Ovary (tissue), 9 donors: ENCODE data around the gene XRCC5. TPM values are rescaled to one million over a fixed set of nuclear protein-coding genes. Genes with fewer than 3 reads are reported as not detected.

Experiments used
- DNase-seq, 5 donors: peaks; one replicate each; pipeline ENCODE4 v3.0.0-alpha.2; 2019 to 2020
- H3K27ac ChIP-seq, 2 donors: fragments of 200-600 bp; one replicate each; pipeline versions ENCODE4 v1.5.1 to v1.8.0; 2019 to 2022
- H3K27me3 ChIP-seq: fragments of 200-600 bp; one replicate; pipeline ENCODE4 v1.8.0; 2022
- H3K36me3 ChIP-seq: fragments of 200-600 bp; sonication (generic); one replicate; pipeline ENCODE4 v1.5.1; 2019
- H3K4me1 ChIP-seq: one replicate; pipeline ENCODE4 v1.8.1; 2013; ENCODE audit warnings: mild to moderate bottlenecking, moderate library complexity; ENCODE audit not compliant: insufficient read depth
- H3K4me3 ChIP-seq: fragments of 200-600 bp; sonication (generic); one replicate; pipeline ENCODE4 v1.5.1; 2017
- H3K9me3 ChIP-seq, 2 donors: fragments of 200-600 bp in 1 of 2; sonication (generic) in 1 of 2; one replicate each; pipeline versions ENCODE4 v1.5.1 to v1.8.1; 2013 to 2019; ENCODE audit warnings: mild to moderate bottlenecking in 1 of 2, moderate library complexity in 1 of 2
- EP300 ChIP-seq: sonication (generic); formaldehyde crosslinking; IDR thresholded peaks from one replicate; pipeline ENCODE4 v1.6.1; 2017; ENCODE audit warnings: antibody characterized with exemption
- POLR2A ChIP-seq: fragments of 450-650 bp; IDR thresholded peaks from one replicate; pipeline ENCODE4 v1.6.1; 2017; ENCODE audit warnings: antibody characterized with exemption, mild to moderate bottlenecking, moderate library complexity
- WGBS, 3 donors: extraction: QIAGEN DNeasy Blood & Tissue Kit in 1 of 3; methylation state at CpG; one replicate each; pipeline versions ENCODE4 v1.1.5 to v1.1.7; 2013 to 2017; 5-methylcytosine and 5-hydroxymethylcytosine counted together
- intact Hi-C, 4 donors: fragments of 100-400 bp; cut with DNase I; formaldehyde crosslinking; loops; one replicate each; pipeline versions ENCODE4 v1.11.0 to v1.15.1; 2022 to 2023
- polyA plus RNA-seq, 2 donors: library from polyadenylated mRNA; stranded (reverse); fragments of 200-250 nt in 1 of 2; fragments of 350-450 nt in 1 of 2; fragmentation: Illumina TruSeq in 1 of 2; extraction: RNeasy Lipid Tissue Mini Kit (QIAGEN cat#74804) in 1 of 2; gene quantifications; one replicate each; pipeline ENCODE4 v1.2.3, GENCODE V29; 2013 to 2014
- total RNA-seq, 7 donors: library from RNA; depleted of rRNA in 2 of 7; stranded (reverse); fragments of >200 nt in 2 of 7; fragmentation: NEBNext Ultra II Directional in 3 of 7; extraction: Animal tissue kit (Norgen Biotek cat#: 25700) in 3 of 7; gene quantifications; one replicate each; pipeline versions ENCODE4 v1.1.0 to v1.2.4, GENCODE V29; 2016 to 2023
- TF ChIP-seq, protein P1 (sequence below), 3 donors: fragments of 450-650 bp in 2 of 3; fragments of 200-600 bp in 1 of 3; IDR thresholded peaks; one replicate each; pipeline versions ENCODE4 v1.5.1 to v1.8.0; 2016 to 2022; ENCODE audit warnings: antibody characterized with exemption in 3 of 3, mild to moderate bottlenecking in 1 of 3
- donor health status: DM: no; HTN: no; CAD: no; lungs with moderate emphysema.
- donor health status: DM: no; HTN: no; CAD: no.
- donor health status: Bipolar disorder and iron deficiency.
- donor health status: DM: yes; HTN: yes; CAD: no.
- donor health status: DM: no; HTN: no; CAD: no.
- donor health status: DM: yes; HTN: yes; CAD: no.

XRCC5 gene
- total and polyA plus RNA-seq, 9 donors, result 109 to 223 (median 206) TPM

DNA sequence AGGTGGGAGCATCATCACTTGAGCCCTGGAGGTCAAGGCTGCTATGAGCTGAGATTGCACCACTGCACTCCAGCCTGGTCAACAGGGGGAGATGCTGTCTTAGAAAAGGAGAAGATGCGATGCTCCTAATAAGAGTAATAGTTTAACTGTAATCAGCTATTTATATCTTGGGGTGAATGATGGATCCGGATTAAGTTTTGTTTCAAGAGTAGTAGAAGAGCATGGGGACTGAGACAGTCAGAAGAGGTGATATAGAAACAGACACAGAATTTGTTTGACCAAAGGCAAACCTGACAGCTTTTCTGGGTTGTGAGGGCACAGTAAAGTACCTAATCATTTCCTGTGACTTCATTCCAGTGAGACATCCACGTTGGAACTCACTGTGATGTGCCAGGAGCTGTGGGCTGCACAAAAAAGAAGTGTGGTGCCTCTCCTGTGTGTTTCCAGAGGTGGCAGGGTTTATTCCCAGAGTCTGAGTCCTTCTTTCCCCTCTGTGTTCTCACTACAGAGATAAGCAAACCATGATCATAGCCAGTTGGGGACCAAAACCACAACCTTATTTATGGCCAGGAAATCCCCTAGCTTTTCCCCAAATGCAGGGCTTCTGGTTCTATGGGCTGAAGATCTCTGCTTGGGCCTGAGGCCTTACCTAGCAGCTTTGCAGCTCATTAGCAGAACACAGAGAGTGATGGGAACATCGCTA, 113.7 kb downstream of the XRCC5 start:
- no peak for DNase-seq
- intact Hi-C loops, result no loop called here
- Histone ChIP-seq H3K27ac (no peak overlapping the region), H3K27me3 (no peaks in the 10 kb centered on the region), H3K4me3 (no peak overlapping the region), H3K9me3 (no peaks in the 10 kb centered on the region), H3K36me3 (no peaks in the 10 kb centered on the region), H3K4me1 (no peaks in the 10 kb centered on the region)
- TF ChIP-seq, protein P1, sequence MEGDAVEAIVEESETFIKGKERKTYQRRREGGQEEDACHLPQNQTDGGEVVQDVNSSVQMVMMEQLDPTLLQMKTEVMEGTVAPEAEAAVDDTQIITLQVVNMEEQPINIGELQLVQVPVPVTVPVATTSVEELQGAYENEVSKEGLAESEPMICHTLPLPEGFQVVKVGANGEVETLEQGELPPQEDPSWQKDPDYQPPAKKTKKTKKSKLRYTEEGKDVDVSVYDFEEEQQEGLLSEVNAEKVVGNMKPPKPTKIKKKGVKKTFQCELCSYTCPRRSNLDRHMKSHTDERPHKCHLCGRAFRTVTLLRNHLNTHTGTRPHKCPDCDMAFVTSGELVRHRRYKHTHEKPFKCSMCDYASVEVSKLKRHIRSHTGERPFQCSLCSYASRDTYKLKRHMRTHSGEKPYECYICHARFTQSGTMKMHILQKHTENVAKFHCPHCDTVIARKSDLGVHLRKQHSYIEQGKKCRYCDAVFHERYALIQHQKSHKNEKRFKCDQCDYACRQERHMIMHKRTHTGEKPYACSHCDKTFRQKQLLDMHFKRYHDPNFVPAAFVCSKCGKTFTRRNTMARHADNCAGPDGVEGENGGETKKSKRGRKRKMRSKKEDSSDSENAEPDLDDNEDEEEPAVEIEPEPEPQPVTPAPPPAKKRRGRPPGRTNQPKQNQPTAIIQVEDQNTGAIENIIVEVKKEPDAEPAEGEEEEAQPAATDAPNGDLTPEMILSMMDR (IDR thresholded peaks at IDR 0.05), result no peak
- no peak for TF ChIP-seq POLR2A
- 64 to 69% (median 67%) methylated on average over 4 of the region's 4 CpGs for WGBS, 3 donors

DNA sequence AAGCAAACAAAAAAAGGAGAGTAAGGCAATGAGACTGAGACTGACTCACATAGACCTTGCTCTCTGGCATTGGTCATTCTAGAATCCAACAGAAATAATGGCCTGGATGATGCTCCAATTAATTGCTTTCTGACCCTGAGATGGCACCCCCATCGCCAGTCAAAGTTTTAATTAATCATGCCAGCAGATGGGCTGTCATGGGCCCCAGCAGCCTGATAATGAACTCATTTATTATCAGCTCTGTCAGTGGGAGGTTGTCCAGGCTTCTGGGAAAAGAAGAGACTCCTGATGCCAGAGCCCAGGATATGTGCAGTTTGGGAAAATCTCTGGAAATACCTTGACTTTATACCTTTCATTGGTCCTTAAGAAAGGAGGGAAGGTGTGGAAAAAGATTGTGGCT, 115.2 kb downstream of the XRCC5 start:
- TF ChIP-seq EP300, result no peak
- TF ChIP-seq POLR2A, result no peak
- TF ChIP-seq, protein P1 (IDR thresholded peaks at IDR 0.05), result no peak
- no peaks in the 10 kb centered on the region for H3K27me3 ChIP-seq
- intact Hi-C loops, result no loop called here
- DNase-seq, result no peak
- no peaks in the 10 kb centered on the region for H3K36me3 ChIP-seq
- 53 to 90% (median 81%) methylated on average over 1 of the region's 1 CpG for WGBS, 3 donors
- no peaks in the 10 kb centered on the region for H3K4me1 ChIP-seq
- no peaks in the 10 kb centered on the region for H3K9me3 ChIP-seq
- no peak overlapping the region for H3K4me3 ChIP-seq
- H3K27ac ChIP-seq, result no peak overlapping the region

- H3K4me3 ChIP-seq, result no peak overlapping the region
- 86 to 88% (median 86%) methylated on average over 5 of the region's 5 CpGs for WGBS, 3 donors
- peaks cover 0 to 4% of the 10 kb centered on the region in 2 donors for H3K9me3 ChIP-seq
- no peaks in the 10 kb centered on the region for H3K36me3 ChIP-seq
- no peaks in the 10 kb centered on the region for H3K27me3 ChIP-seq
- no peak for DNase-seq
- intact Hi-C loops, result no loop called here
- TF ChIP-seq, protein P1 (IDR thresholded peaks at IDR 0.05), result no peak
- TF ChIP-seq POLR2A, result no peak
- no peak for TF ChIP-seq EP300
- no peak overlapping the region for H3K27ac ChIP-seq
- no peaks in the 10 kb centered on the region for H3K4me1 ChIP-seq
Measured at GRCh38 chr2:216229277-216229914, 120.2 kb downstream of the XRCC5 start.

GRCh38 chr2:216231867-216232266, 122.7 kb downstream of the XRCC5 start:
- intact Hi-C loops, result no loop called here
- WGBS, 3 donors, result 2 to 100% (median 3%) methylated on average over 1 of the region's 1 CpG
- DNase-seq, result no peak
- no peak overlapping the region for H3K4me3 ChIP-seq
- H3K27me3 ChIP-seq, result no peaks in the 10 kb centered on the region
- no peak overlapping the region for H3K27ac ChIP-seq
- no peaks in the 10 kb centered on the region for H3K36me3 ChIP-seq
- H3K9me3 ChIP-seq, result peaks cover 0 to 4% of the 10 kb centered on the region in 2 donors
- no peak for TF ChIP-seq POLR2A
- no peaks in the 10 kb centered on the region for H3K4me1 ChIP-seq

- Histone ChIP-seq H3K9me3 (peaks cover 0 to 4% of the 10 kb centered on the region in 2 donors), H3K4me3 (no peak overlapping the region), H3K36me3 (no peaks in the 10 kb centered on the region), H3K4me1 (no peaks in the 10 kb centered on the region), H3K27ac (no peak overlapping the region), H3K27me3 (no peaks in the 10 kb centered on the region)
- DNase-seq, result no peak
- WGBS, 3 donors, result 83 to 96% (median 84%) methylated on average over 1 of the region's 1 CpG
- intact Hi-C loops, result no loop called here
- TF ChIP-seq POLR2A, result no peak
- TF ChIP-seq, protein P1 (IDR thresholded peaks at IDR 0.05), result no peak
- TF ChIP-seq EP300, result no peak
Measured at GRCh38 chr2:216232721-216233120, 123.6 kb downstream of the XRCC5 start.
